ENCODE data around the gene LCTL.

DNA sequence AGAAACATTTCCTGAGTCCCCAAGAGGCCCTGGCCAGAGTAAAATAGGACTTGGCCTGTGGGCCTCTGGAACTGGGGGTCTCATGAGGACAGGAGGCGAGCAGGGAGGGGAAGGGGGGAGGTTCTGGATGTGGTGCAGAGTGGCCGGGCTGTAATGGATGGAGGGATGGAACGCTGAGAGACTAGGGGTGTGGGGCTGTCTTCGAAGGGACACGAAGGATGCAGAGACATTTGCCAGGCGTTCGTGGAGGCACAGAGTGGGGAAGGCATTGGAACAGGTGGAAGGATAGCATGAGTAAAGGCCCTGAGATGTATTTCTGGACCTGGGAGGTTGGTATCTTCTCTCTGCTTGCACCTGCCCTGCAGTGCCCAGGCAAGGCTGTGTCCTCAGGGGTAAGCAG is 2.1 kb upstream of the LCTL start:
- TF ChIP-seq TAF1 (IDR thresholded peaks at IDR 0.05; ENCODE audit: borderline replicate concordance, low read depth, low read length) (no peak), POLR2A (IDR thresholded peaks at IDR 0.05; ENCODE audit: low read depth, low read length) (no peak)
